Measurements from ENCODE around the gene EIF4B. TPM values are rescaled to one million over a fixed set of nuclear protein-coding genes. Genes with fewer than 3 reads are reported as not detected.
"Not testable (repeated sequence)": the region's sequence is repeated elsewhere in the genome, so short reads cannot be mapped to it uniquely, and the experiment has no call there.

The EIF4B gene
- total RNA-seq, 1 donor, result 849 TPM

- H3K4me3 ChIP-seq (ENCODE audit: low read depth, low read length), result no peak overlapping the region
- DNase-seq (ENCODE audit: low read depth), result no peak
- TF ChIP-seq CTCF (IDR thresholded peaks at IDR 0.05; ENCODE audit: insufficient read depth, low read depth, low read length), result no peak
Observed at GRCh38 chr12:53011889-53012288, 5.6 kb downstream of the EIF4B start.

GRCh38 chr12:53012928-53013327 is 6.7 kb downstream of the EIF4B start:
- no peak overlapping the region for H3K4me3 ChIP-seq (ENCODE audit: low read depth, low read length)
- TF ChIP-seq CTCF (IDR thresholded peaks at IDR 0.05; ENCODE audit: insufficient read depth, low read depth, low read length), result no peak
- no peak for DNase-seq (ENCODE audit: low read depth)

DNA sequence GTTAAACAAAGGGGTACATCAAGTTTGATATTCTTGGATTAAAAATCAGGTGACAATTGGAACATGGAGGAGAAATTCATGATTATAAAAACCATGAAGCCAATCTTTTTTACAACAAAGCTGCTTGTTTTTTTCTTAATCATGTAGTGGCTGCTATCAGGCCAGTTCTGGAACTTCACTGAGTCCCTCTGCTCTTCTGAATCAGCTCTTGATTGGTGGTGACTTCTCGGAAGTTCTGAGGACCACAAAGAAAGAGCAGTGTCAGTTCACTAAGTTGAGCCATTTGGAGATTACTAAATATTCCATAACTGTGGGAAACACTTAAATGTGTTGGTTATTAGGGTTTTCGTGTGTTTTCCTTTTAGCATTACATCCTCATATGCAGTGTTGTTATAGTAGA is 8.5 kb downstream of the EIF4B start:
- no peak for DNase-seq (ENCODE audit: low read depth)
- TF ChIP-seq CTCF (IDR thresholded peaks at IDR 0.05; ENCODE audit: insufficient read depth, low read depth, low read length), result no peak

GRCh38 chr12:53025250-53025649 is 19.0 kb downstream of the EIF4B start:
- no peak for TF ChIP-seq CTCF (IDR thresholded peaks at IDR 0.05; ENCODE audit: insufficient read depth, low read depth, low read length)
- H3K4me3 ChIP-seq (ENCODE audit: low read depth, low read length), result no peak overlapping the region
- DNase-seq (ENCODE audit: low read depth), result no peak

More for the DNA sequence above, 8.5 kb downstream of the EIF4B start:
- H3K4me3 ChIP-seq (ENCODE audit: low read depth, low read length), result no peak overlapping the region

DNA sequence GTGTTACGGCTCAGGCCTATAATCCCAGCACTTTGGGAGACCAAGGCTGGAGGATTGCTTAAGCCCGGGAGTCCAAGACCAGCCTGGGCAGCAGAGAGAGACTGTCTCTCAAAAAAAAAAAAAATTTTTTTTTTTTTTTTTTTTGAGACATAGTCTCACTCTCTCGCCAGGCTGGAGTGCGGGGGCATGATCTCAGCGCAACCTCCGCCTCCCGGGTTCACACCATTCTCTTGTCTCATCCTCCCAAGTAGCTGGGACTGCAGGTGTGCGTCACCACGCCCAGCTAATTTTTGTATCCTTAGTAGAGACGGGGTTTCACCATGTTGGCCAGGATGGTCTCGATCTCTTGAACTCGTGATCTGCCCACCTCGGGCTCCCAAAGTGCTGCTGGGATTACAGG is 20.8 kb downstream of the EIF4B start:
- H3K4me3 ChIP-seq (ENCODE audit: low read depth, low read length); DNase-seq (ENCODE audit: low read depth): not testable (repeated sequence)

- no peak overlapping the region for H3K4me3 ChIP-seq (ENCODE audit: low read depth, low read length)
- TF ChIP-seq CTCF (IDR thresholded peaks at IDR 0.05; ENCODE audit: insufficient read depth, low read depth, low read length), result no peak
- DNase-seq (ENCODE audit: low read depth), result no peak
Observed at GRCh38 chr12:53031616-53032015, 25.4 kb downstream of the EIF4B start.

DNA sequence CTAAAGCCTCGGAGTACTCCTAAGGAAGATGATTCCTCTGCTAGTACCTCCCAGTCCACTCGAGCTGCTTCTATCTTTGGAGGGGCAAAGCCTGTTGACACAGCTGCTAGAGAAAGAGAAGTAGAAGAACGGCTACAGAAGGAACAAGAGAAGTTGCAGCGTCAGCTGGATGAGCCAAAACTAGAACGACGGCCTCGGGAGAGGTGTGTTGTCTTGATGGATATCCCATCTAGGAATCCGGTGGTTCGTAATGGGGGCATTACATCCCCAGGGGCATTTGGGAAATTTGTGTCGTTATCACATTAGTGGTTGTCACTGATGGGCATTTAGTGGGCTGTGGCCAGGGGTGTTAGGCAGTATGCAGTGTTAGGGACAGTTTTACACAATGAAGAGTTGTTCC is 27.6 kb downstream of the EIF4B start:
- H3K4me3 ChIP-seq (ENCODE audit: low read depth, low read length); DNase-seq (ENCODE audit: low read depth): not testable (repeated sequence)

DNA sequence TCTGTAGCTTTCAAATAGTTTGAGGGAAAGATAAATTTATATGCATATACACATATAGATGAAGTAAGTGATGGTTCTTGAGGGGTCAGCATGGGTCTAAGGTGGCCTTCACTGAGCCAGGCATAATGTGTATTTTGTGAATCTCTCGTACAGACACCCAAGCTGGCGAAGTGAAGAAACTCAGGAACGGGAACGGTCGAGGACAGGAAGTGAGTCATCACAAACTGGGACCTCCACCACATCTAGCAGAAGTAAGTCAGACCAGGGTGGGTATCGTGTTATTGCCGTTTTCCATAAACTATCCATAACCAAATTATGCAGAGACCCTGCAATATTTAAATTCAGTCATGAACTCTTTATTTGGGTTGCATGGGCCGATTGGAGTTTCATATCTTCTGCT is 28.2 kb downstream of the EIF4B start:
- TF ChIP-seq CTCF (IDR thresholded peaks at IDR 0.05; ENCODE audit: insufficient read depth, low read depth, low read length), result no peak
- DNase-seq (ENCODE audit: low read depth), result no peak

More for the DNA sequence above, 28.2 kb downstream of the EIF4B start:
- H3K4me3 ChIP-seq (ENCODE audit: low read depth, low read length), result no peak overlapping the region

Data from fibroblast of villous mesenchyme (primary cell).